HTR-8/SVneo (cell line): ENCODE results near the gene MS4A10.

Source experiments
- DNase-seq: peaks from one replicate; pipeline ENCODE4 v3.0.0; 2011; ENCODE audit warnings: low spot score, mixed read lengths; ENCODE audit not compliant: insufficient read length
- FAIRE-seq: peaks from 2 replicates; lab custom pipeline; 2011; peaks lifted over from hg19 to GRCh38; lab: Jason Lieb, UNC

MS4A10 gene

GRCh38 chr11:60844870-60845221 is 59.7 kb downstream of the MS4A10 start:
- FAIRE-seq (no peak), DNase-seq (no peak)

GRCh38 chr11:60845338-60845737 is 60.2 kb downstream of the MS4A10 start:
- DNase-seq (no peak), FAIRE-seq (no peak)

GRCh38 chr11:60847281-60847680 is 62.1 kb downstream of the MS4A10 start:
- no peak for FAIRE-seq
- no peak for DNase-seq

GRCh38 chr11:60847896-60848295 is 62.8 kb downstream of the MS4A10 start:
- FAIRE-seq (no peak), DNase-seq (no peak)

GRCh38 chr11:60848714-60849151 is 63.6 kb downstream of the MS4A10 start:
- FAIRE-seq, result no peak
- no peak for DNase-seq

- FAIRE-seq (no peak), DNase-seq (no peak)
These were observed 64.7 kb downstream of the MS4A10 start for GRCh38 chr11:60849641-60850520.
